Measurements from ENCODE around the gene MNT.

MNT gene

DNA sequence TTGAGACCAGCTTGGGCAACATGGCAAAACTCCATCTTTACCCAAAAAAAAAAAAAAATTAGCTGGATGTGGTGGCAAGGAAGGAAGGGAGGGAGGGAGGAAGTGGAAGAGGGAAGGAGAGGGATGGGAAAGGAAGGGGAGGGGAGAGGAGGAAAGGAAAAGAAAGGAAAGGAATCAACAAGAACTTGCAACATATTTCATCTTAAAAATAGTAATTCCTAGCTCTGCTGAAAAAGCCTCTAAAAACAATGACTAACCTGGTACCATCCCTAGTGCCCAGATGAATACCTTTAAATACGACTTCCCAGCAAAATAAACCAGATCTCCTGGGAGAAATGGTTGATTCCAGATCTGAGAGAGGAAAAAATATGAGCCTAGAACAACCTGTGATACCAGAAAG lies 27.1 kb upstream of the MNT start:
- FAIRE-seq (no peak), DNase-seq (ENCODE audit: insufficient read length, low spot score) (no peak)
- no peak for TF ChIP-seq POLR2A (IDR thresholded peaks at IDR 0.05; ENCODE audit: low read depth, low read length)

DNA sequence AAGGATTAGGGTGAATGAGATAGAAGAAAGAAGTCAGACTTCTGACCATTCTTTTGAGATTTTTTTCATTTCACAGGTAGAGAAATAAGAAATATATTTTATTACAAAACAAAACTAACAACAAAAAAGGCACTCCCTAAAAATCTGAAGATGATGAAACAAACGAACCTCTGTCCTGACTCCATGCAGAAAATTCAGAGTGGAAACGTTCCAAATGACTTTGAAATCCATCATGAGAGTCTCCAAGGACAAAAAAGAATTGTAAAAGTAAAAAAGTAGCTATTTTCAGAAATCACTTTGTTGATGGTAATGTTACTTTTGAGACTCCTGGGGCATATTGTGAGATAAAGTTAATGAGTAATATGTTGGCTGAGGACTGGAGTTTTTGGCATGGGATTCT lies 26.4 kb upstream of the MNT start:
- no peak for FAIRE-seq
- TF ChIP-seq POLR2A (IDR thresholded peaks at IDR 0.05; ENCODE audit: low read depth, low read length): no peak
- DNase-seq (ENCODE audit: insufficient read length, low spot score): no peak

DNA sequence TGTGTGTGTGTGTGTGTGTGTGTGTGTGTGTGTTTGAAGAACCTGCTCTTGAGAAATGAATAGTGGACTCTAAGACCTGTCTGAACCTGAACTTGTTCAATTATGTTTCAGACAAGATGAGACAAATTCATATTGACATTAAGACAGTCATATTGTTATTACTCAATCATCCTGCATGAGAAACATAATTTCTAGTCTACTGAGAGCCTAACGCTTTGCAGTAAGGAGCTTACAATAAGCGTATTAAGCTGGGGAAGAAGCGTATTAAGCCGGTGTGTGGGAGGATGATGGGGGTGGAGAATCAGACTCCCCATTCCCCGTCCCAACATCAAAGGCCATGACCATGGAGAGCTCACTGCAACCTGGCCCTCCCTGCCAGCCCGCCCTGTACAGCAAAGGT lies 22.4 kb upstream of the MNT start:
- no peak for TF ChIP-seq POLR2A (IDR thresholded peaks at IDR 0.05; ENCODE audit: low read depth, low read length)
- no peak for DNase-seq (ENCODE audit: insufficient read length, low spot score)
- FAIRE-seq: no peak

DNA sequence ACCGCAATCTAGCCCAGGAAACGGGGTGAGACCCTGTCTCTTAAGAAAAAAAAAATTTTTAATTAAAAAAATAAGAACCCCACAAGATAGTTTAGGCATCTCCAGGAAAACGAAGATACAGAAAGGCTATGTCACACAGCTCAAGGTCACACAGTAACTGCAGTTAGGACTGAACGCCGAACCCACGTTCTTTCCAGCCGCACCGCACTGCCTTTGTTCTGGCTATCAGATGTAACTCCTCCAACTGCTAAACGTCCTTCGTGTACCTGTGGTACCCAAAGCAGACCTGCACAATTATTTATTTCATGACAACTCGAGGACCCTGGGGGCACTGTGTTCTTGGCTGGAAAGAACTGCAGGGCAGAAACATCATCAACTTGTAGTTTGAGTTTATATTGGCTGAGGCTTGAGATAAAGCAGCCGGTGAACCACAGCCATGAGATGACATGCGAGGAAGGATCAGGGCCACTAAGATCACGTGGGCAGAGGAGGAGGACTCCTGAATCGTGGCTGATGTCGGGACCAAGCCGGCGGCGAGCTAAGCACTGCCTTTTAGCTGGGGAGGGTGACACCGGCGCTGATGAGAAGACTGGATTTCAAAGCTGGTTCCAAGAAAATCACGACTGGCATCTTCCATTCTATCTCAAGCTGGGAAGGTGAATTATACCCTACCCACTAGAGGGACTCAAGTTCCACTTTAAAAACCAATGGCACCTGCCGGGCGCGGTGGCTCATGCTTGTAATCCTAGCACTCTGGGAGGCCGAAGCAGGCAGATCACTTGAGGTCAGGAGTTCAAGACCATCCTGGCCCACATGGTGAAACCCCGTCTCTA lies 20.7 kb upstream of the MNT start:
- FAIRE-seq (no peak), DNase-seq (ENCODE audit: insufficient read length, low spot score) (no peak)
- no peak for TF ChIP-seq POLR2A (IDR thresholded peaks at IDR 0.05; ENCODE audit: low read depth, low read length)

GRCh38 chr17:2420176-2420575 lies 19.3 kb upstream of the MNT start:
- no peak for TF ChIP-seq POLR2A (IDR thresholded peaks at IDR 0.05; ENCODE audit: low read depth, low read length)
- DNase-seq (ENCODE audit: insufficient read length, low spot score) (no peak), FAIRE-seq (no peak)

- FAIRE-seq (no peak), DNase-seq (ENCODE audit: insufficient read length, low spot score) (no peak)
- no peak for TF ChIP-seq POLR2A (IDR thresholded peaks at IDR 0.05; ENCODE audit: low read depth, low read length)
Observed at GRCh38 chr17:2419486-2419885, 18.6 kb upstream of the MNT start.

GRCh38 chr17:2418572-2418971 lies 17.7 kb upstream of the MNT start:
- DNase-seq (ENCODE audit: insufficient read length, low spot score) (no peak), FAIRE-seq (no peak)
- no peak for TF ChIP-seq POLR2A (IDR thresholded peaks at IDR 0.05; ENCODE audit: low read depth, low read length)

DNA sequence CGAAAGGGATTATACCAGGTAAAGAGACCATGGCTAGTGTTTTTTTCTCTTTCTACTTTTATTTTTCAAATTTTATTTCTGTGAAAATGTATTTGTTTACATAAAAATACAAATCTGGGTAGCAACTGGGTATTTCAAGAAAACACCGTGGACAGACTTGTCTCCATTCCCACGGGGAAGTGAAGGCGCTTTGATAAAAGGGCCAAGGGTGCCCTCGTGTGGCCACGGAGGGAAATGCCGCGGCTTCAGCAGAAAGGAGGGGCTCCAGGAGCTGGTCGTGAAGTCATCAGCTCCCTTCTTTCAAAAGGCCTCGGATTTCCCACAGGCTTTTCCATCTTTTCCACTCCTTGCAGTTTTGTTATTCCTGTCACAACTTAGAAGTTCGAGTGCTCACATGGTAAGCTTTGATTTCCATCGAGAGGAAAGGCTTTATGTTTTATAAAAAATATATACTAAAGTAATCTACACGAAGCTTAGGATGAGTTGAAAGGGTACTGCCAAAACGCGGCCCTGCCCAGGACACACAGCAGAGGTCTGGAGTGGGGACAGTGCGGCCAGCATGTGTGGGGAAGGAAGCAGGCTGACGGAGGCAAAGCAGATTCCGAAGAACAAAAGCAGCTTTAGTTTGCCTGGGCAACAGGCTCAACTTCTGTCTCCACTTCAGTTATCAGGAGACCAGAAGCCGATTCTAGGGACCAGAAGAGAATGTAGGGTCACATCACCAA lies 15.3 kb upstream of the MNT start:
- TF ChIP-seq POLR2A (IDR thresholded peaks at IDR 0.05; ENCODE audit: low read depth, low read length): no peak
- DNase-seq (ENCODE audit: insufficient read length, low spot score): peak; percentile 67
- FAIRE-seq: peak; percentile 30

DNA sequence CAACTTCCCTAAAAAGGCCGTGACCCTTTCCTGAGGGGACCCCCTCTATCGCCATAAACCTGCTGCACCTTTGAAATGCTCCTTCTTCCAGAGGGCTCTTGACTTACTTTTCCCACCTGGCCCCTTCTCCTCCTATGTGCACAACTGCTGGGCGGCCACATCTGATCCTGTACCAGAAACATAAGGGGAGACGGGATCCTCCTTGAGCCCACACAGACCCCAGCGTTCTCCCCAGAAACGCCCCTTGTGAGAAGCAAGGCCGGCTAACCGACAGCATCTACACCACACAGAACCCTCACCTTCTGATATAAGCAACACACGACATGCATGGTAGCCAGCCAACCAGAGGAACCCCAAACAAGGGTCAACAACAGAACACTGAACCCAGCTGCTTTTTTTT lies 14.2 kb upstream of the MNT start:
- FAIRE-seq: no peak
- no peak for DNase-seq (ENCODE audit: insufficient read length, low spot score)
- TF ChIP-seq POLR2A (IDR thresholded peaks at IDR 0.05; ENCODE audit: low read depth, low read length): no peak

- no peak for TF ChIP-seq POLR2A (IDR thresholded peaks at IDR 0.05; ENCODE audit: low read depth, low read length)
- DNase-seq (ENCODE audit: insufficient read length, low spot score): no peak
- FAIRE-seq: no peak
Observed at GRCh38 chr17:2414446-2415064, 13.7 kb upstream of the MNT start.

- DNase-seq (ENCODE audit: insufficient read length, low spot score) (no peak), FAIRE-seq (no peak)
- TF ChIP-seq POLR2A (IDR thresholded peaks at IDR 0.05; ENCODE audit: low read depth, low read length): no peak
Observed at GRCh38 chr17:2412561-2413021, 11.7 kb upstream of the MNT start.

GRCh38 chr17:2410951-2411350 lies 10.1 kb upstream of the MNT start:
- DNase-seq (ENCODE audit: insufficient read length, low spot score) (no peak), FAIRE-seq (no peak)
- no peak for TF ChIP-seq POLR2A (IDR thresholded peaks at IDR 0.05; ENCODE audit: low read depth, low read length)

DNA sequence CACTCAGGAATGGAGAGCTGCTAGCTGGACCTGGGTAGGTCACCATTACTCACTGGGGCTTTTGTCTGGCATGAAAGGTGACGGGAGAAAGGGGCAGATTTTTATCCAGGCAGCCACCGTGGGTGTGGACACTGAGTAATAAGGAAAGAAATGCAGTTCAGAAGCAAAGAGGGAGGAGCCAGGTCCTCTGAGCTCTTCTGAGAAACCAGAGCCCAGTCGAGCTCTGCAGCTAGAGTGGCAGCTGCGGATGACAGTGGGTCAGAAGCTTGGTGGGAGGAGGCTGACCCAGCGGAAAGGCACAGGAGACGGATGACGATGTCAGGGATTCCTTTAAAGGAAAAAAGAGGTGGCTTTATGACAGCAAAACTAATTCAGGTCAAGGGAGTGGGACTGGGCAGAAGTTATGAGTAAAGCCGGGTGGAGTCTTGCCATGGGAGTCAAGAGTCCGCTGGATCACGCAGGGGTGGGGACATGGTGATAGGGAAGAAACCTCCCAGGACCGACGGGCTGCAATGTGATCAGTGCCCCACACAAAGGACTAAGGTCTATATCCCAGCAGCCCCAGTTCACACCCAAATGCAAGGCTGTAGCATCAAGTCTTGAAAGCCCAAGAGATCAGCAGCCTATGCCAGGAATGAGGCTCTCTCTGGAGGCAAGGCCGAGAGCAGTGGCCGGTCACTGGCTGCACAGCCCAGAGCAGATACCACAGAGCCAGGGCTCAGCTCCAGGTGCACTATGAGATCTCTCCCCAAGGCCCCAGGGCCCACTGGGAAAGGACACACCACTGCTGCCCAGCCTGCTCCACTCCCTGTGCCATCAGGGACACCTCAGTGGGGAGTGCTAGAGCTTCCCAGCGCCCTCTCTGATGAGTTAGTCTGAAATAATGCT lies 6.3 kb upstream of the MNT start:
- DNase-seq (ENCODE audit: insufficient read length, low spot score) (peak; percentile 78), FAIRE-seq (peak; percentile 71)
- peak; percentile 18; the same call in 1 of the 2 replicates for TF ChIP-seq POLR2A (IDR thresholded peaks at IDR 0.05; ENCODE audit: low read depth, low read length)

Measured in H54 (cell line).